GM21528 (cell line): Measurements from ENCODE around the gene KCNE2.
"Not testable (repeated sequence)": the region's sequence is repeated elsewhere in the genome, so short reads cannot be mapped to it uniquely, and the experiment has no call there.

Source experiments
- ATAC-seq: cut with Tn5 transposase; IDR thresholded peaks from one replicate; pipeline ENCODE4 v1.9.1; 2021; ENCODE audit warnings: mild to moderate bottlenecking, moderate library complexity; ENCODE audit not compliant: unreplicated experiment, low FRiP score

KCNE2 gene

DNA sequence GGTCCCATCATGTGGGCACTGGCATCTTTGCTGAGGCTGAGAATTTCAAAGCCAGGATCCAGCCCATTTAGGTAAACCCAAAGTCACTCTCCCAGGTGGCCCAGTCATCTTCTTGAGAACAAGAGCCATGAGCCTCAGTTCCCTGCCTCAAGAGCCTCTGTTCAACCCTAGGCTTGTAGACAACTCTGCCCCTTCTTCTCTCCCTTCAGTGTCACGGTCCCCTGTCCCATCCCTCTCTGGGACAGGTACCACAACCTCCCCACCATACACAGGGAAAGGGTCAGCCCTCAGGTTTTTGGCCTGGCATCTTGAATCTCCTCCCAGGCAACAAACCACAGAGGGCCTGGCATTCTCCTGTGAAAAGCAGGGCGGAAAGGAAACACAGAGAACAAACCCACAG, 41.9 kb downstream of the KCNE2 start:
- not testable (repeated sequence) for ATAC-seq

DNA sequence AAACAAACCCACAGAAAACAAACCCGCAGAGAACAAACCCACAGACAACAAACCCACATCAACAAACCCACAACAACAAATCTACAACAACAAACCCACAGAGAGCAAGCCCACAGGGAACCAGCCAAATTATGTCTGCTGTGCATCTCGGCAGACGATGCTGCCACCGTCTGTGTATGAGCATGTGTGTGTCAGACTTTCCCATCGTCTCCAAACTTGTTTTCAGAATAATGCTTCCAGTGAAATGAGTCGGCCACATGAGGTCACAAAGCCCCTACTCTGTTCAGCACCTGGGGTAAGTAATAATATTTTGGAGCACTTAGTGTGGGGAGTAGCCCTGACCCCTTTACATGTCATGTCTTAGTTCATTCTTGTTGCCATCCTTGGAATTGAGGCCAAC, 42.3 kb downstream of the KCNE2 start:
- not testable (repeated sequence) for ATAC-seq

DNA sequence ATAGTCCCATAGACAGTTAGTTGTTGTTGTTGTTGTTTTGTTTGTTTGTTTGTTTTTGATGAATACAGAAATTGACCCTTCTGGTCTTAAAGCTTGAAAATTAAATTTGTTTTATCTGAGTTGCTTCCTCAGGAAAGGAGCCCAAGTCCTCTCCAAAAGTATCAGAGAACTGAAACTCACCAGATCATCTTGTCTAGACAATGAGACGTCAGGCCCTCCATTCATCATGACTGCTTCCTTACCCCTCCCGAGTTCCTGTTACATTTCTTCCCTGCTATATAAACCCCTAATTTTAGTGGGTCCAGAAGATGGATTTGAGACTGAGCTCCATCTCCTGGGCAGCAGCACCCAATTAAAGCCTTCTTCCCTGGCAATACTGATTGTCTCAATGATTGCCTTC, 42.9 kb downstream of the KCNE2 start:
- ATAC-seq, result not testable (repeated sequence)

GRCh38 chr21:34407294-34407693, 43.5 kb downstream of the KCNE2 start:
- not testable (repeated sequence) for ATAC-seq

- ATAC-seq, result not testable (repeated sequence)
Measured at GRCh38 chr21:34417448-34418077, 53.8 kb downstream of the KCNE2 start.
